ENCODE data around the gene DNAJC3. TPM values are rescaled to one million over a fixed set of nuclear protein-coding genes. Genes with fewer than 3 reads are reported as not detected.

Gene DNAJC3
- total and polyA plus RNA-seq, 2 experiments from 2014 or later: 19.5 to 27.5 TPM

GRCh38 chr13:95652821-95653220, 24.1 kb upstream of the DNAJC3 start:
- Histone ChIP-seq H2AFZ (no peak overlapping the region), H3K9me2 (ENCODE audit: insufficient read depth) (no peaks in the 10 kb centered on the region), H3K4me3 (no peak overlapping the region), H3K27me3 (ENCODE audit: insufficient read depth) (no peaks in the 10 kb centered on the region), H3K79me2 (replicated peaks; ENCODE audit: insufficient read depth) (no peaks in the 10 kb centered on the region), H3K4me2 (no peak overlapping the region), H4K20me1 (replicated peaks; ENCODE audit: insufficient read depth) (no peaks in the 10 kb centered on the region), H3F3A (replicated peaks; ENCODE audit: low read depth) (no peaks in the 10 kb centered on the region), H3K36me3 (ENCODE audit: insufficient read depth) (no peaks in the 10 kb centered on the region), H3K4me1 (ENCODE audit: insufficient read depth) (no peaks in the 10 kb centered on the region), H3K27ac (ENCODE audit: low read depth) (no peak overlapping the region)
- Mint-ChIP-seq H3K27me3 (ENCODE audit: insufficient read depth, low read depth, poor library complexity) (no peaks in the 10 kb centered on the region), H3K27ac (no peak overlapping the region), H3K4me1 (peaks cover 4% of the 10 kb centered on the region; the same call in 1 of the 3 replicates), H3K4me3 (no peak overlapping the region), H3K9me3 (peaks cover 8% of the 10 kb centered on the region; the same call in 2 of the 3 replicates), H3K36me3 (ENCODE audit: low read depth) (no peaks in the 10 kb centered on the region; the same call in 2 of the 3 replicates)
- ATAC-seq (no peak), DNase-seq (ENCODE audit: low spot score) (no peak)
- TF ChIP-seq CTCF (conservative IDR thresholded peaks at IDR 0.05; ENCODE audit: low read depth in 2 of 2) (no peak), ETS1 (IDR thresholded peaks at IDR 0.05) (no peak), REST (IDR thresholded peaks at IDR 0.05; ENCODE audit: unreplicated experiment) (no peak), POLR2AphosphoS5 (IDR thresholded peaks at IDR 0.05; ENCODE audit: low read depth) (no peak), ZNF331 (CRISPR knock-in tag; IDR thresholded peaks at IDR 0.05; ENCODE audit: low read depth) (no peak), ZNF114 (CRISPR knock-in tag; IDR thresholded peaks at IDR 0.05) (no peak), EZH2 (IDR thresholded peaks at IDR 0.05; ENCODE audit: low read depth, unreplicated experiment) (no peak), JUNB (IDR thresholded peaks at IDR 0.05; ENCODE audit: unreplicated experiment) (no peak), ZNF462 (CRISPR knock-in tag; IDR thresholded peaks at IDR 0.05) (no peak)

All from GM23338 (cell line).